Lower lobe of right lung (tissue), 2 donors: ENCODE results near the gene IFRD2. TPM values are rescaled to one million over a fixed set of nuclear protein-coding genes. Genes with fewer than 3 reads are reported as not detected.
A peak's percentile ranks its signal among the peaks of the same experiment; 100 is the strongest.

Experiments
- ATAC-seq, 2 donors: fragments of 200-7000 bp; cut with Tn5 transposase; one replicate each; pipeline ENCODE4 v1.9.1; 2020 to 2022; ENCODE audit warnings: mild to moderate bottlenecking in 2 of 2, moderate library complexity in 2 of 2
- DNase-seq: peaks from one replicate; pipeline ENCODE4 v3.0.0-alpha.2; 2020
- H3K27ac ChIP-seq: fragments of 200-600 bp; one replicate; pipeline ENCODE4 v1.8.0; 2022
- H3K27me3 ChIP-seq: fragments of 200-600 bp; one replicate; pipeline ENCODE4 v1.8.0; 2022; ENCODE audit warnings: low read depth
- H3K36me3 ChIP-seq: fragments of 200-600 bp; one replicate; pipeline ENCODE4 v1.8.0; 2022; ENCODE audit warnings: mild to moderate bottlenecking
- H3K4me1 ChIP-seq: fragments of 200-600 bp; one replicate; pipeline ENCODE4 v1.8.0; 2022
- H3K4me3 ChIP-seq: fragments of 200-600 bp; one replicate; pipeline ENCODE4 v1.8.0; 2022; ENCODE audit warnings: mild to moderate bottlenecking
- H3K9me3 ChIP-seq: fragments of 200-600 bp; one replicate; pipeline ENCODE4 v1.8.0; 2022
- intact Hi-C: fragments of 100-400 bp; cut with DNase I; formaldehyde crosslinking; loops from one replicate; pipeline ENCODE4 v1.11.0; 2022
- total RNA-seq: library from RNA; stranded (reverse); fragmentation: NEBNext Ultra II Directional; extraction: Animal tissue kit (Norgen Biotek cat#: 25700); gene quantifications from one replicate; pipeline ENCODE4 v1.2.1, GENCODE V29; 2021
- TF ChIP-seq, protein P1 (sequence below): fragments of 200-600 bp; IDR thresholded peaks from one replicate; pipeline ENCODE4 v1.8.0; 2022; ENCODE audit warnings: antibody characterized with exemption, mild to moderate bottlenecking
- donor health status: DM: no; HTN: yes; CAD: no; lungs with severe emphysema.

The IFRD2 gene
- total RNA-seq, 1 donor from 2014 or later: 66.9 TPM

DNA sequence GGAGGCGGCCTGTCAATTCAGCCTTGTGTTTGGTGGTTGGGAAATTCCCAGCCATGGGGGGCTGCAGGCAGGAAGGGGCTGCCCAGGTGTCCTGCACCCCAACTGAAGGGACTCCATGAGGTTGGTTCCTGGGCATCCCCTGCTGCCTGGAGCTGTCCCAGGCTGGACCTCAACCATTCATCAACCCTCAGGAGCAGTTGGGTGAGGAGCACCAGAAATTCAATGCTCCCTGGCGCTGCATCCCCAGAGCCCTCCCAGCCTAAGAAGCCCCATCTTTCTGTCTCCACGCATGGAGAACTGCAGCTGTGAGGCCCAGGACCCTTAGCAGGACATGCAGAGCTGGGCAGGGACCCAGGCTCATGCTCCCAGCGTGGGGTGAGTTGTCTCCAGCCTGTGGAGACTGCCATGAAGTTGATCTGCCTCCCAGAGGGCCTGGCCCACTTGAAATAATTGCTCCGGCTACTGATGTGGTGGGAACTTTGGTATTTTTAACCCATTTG lies 31.2 kb downstream of the IFRD2 start:
- Histone ChIP-seq H3K4me3 (peak overlapping the region; percentile 56), H3K9me3 (no peaks in the 10 kb centered on the region), H3K36me3 (peaks cover 34% of the 10 kb centered on the region), H3K27ac (peak overlapping the region; percentile 96), H3K4me1 (peaks cover 72% of the 10 kb centered on the region), H3K27me3 (no peaks in the 10 kb centered on the region)
- TF ChIP-seq, protein P1, sequence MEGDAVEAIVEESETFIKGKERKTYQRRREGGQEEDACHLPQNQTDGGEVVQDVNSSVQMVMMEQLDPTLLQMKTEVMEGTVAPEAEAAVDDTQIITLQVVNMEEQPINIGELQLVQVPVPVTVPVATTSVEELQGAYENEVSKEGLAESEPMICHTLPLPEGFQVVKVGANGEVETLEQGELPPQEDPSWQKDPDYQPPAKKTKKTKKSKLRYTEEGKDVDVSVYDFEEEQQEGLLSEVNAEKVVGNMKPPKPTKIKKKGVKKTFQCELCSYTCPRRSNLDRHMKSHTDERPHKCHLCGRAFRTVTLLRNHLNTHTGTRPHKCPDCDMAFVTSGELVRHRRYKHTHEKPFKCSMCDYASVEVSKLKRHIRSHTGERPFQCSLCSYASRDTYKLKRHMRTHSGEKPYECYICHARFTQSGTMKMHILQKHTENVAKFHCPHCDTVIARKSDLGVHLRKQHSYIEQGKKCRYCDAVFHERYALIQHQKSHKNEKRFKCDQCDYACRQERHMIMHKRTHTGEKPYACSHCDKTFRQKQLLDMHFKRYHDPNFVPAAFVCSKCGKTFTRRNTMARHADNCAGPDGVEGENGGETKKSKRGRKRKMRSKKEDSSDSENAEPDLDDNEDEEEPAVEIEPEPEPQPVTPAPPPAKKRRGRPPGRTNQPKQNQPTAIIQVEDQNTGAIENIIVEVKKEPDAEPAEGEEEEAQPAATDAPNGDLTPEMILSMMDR: no peak
- intact Hi-C loops: no loop called here
- ATAC-seq: no peak
- no peak for DNase-seq

DNA sequence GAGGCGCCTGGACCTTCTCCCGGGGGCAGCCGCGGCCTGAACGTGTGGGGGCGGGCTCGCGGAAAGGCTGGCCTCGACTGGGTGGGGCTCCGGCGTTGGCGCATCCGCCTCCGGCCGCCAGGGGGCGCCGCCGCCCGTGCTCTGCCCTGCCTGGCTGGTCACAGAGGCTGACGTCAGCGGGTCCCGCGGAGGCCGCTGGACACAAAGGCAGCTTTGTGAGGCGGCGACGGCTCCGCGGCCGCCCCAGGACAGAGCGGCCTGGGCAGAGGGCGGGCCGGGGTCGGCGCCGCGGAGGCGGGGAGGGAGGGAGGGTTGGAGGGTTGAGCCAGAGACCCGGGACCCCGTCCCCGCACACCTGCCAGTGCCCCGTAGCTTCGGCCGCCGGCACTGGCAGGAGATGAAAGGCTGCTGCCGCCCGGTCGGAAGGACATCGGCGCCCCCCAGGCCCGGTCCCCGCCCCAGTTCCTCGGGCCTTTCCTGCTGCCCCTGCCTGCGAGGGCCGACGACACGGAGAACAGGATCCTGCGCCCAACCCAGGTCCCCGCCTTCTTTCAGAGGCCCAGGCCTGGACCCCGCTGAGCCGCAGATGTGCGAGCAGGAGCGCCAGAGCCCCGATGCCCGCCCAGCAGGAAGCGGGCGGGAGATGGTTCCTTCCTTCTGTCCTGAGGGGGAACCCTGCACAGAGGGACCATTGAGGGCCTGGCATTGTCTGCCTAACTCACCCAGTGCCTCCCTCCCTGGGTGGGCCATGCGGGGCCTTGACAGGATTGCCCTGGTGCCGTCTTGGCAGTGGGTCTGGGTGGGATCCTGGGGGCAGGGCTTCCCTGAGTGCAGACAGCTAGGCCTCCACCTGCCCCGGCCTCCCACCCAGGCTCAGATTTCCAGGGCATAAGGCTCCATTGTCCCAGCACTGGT lies 31.9 kb downstream of the IFRD2 start:
- ATAC-seq (peak; percentile 89 to 91), DNase-seq (peak; percentile 96)
- TF ChIP-seq, protein P1: peak; percentile 98
- Histone ChIP-seq H3K36me3 (peaks cover 42% of the 10 kb centered on the region), H3K9me3 (no peaks in the 10 kb centered on the region), H3K27me3 (no peaks in the 10 kb centered on the region), H3K4me3 (peak overlapping the region; percentile 56), H3K4me1 (peaks cover 72% of the 10 kb centered on the region), H3K27ac (peak overlapping the region; percentile 96)
- intact Hi-C loops: no loop called here

DNA sequence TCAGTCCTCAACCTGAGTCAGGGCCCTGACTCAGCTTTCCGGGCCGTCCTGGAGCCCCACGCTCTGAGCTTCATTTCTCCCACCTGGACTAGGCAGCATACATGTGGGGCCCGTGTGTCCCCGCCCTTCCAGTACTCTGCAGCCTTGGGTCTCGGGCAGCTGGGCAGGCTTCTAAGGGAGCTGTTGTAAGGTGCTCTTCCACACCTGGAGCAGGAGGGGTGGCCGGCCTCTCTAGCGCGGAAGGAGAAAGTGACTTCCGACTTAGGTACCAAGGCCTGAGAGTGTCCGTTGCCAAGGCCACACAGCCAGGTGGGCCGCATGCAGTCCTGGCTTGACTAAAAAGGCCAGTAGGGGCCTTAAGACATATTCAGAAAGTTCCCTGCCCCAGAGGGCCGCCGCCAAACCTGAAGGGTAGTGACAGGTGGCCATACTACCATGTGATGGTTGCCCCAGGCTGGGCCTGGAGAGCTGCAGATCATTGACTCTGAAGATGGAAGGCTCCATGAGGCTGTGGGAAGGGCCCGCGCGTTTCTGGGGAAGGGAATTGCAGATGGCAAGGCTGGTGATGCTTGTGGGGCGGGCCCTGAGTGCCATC lies 32.7 kb downstream of the IFRD2 start:
- ATAC-seq (peak in 1 of 2 donors; percentile 0), DNase-seq (no peak)
- intact Hi-C loops: no loop called here
- no peaks in the 10 kb centered on the region for H3K27me3 ChIP-seq
- peaks cover 49% of the 10 kb centered on the region for H3K36me3 ChIP-seq
- TF ChIP-seq, protein P1: no peak
- peaks cover 72% of the 10 kb centered on the region for H3K4me1 ChIP-seq
- peak overlapping the region; percentile 56 for H3K4me3 ChIP-seq
- H3K9me3 ChIP-seq: no peaks in the 10 kb centered on the region
- peak overlapping the region; percentile 96 for H3K27ac ChIP-seq

DNA sequence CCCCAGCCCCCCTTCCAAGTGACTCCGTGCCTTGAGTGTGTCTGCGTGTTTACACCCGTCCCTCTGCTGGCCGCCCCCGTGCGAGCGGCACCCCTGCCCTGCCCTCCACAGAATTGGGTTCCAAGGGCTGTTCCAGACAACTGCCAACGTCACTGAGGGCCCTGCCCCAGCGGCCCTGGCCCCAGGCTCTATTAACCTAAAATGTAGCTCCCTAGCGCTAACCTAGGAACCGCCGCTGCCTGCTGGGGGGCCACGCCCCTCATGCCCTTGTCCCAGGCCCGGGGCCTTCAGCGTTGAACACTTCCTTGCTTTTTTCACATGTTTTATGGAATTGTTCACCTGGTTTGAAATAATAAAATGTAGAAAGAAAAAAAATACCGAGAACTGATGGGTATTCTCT lies 33.2 kb downstream of the IFRD2 start:
- Histone ChIP-seq H3K36me3 (peaks cover 55% of the 10 kb centered on the region), H3K4me1 (peaks cover 72% of the 10 kb centered on the region), H3K4me3 (no peak overlapping the region), H3K27ac (peak overlapping the region; percentile 96), H3K9me3 (no peaks in the 10 kb centered on the region), H3K27me3 (no peaks in the 10 kb centered on the region)
- DNase-seq: no peak
- no peak for ATAC-seq
- TF ChIP-seq, protein P1: no peak
- intact Hi-C loops: no loop called here

DNA sequence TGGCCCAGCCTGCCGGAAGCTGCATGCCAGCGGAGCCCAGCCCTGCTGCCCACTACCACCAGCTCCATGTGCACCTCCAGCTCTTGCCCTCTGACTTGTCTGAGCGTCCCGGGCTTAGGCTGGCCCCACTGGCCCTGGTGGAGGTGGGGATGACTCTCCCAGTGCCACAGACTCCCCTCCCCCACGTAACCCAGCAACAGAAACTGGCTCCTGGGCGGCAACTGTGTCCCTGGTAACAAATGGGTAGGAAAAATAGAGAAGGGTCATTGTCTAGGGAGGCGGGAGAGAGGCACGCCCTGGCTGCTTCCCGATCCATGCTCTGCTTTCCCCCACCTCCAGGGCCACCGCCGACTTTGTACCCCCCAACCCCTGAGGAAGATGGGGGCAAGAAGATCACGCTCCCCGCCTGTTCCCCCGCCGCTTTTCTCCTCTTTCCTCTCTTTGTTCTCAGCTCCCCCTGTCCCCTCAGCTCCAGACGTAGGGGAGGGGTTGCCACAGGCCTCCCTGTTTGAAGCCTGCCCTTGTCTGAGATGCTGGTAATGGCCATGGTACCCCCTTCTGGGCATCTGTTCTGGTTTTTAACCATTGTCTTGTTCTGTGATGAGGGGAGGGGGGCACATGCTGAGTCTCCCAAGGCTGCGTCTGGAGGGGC lies 34.1 kb downstream of the IFRD2 start:
- ATAC-seq: no peak
- peaks cover 70% of the 10 kb centered on the region for H3K4me1 ChIP-seq

More for the DNA sequence above, 34.1 kb downstream of the IFRD2 start:
- intact Hi-C loops: no loop called here
- H3K4me3 ChIP-seq: no peak overlapping the region
- peak overlapping the region; percentile 96 for H3K27ac ChIP-seq
- DNase-seq: no peak
- no peaks in the 10 kb centered on the region for H3K27me3 ChIP-seq
- no peaks in the 10 kb centered on the region for H3K9me3 ChIP-seq
- TF ChIP-seq, protein P1: no peak
- peaks cover 63% of the 10 kb centered on the region for H3K36me3 ChIP-seq
